ENCODE data around the gene SNX13.

GRCh38 chr7:17912536-17913235, 27.6 kb downstream of the SNX13 start:
- TF ChIP-seq CTCF (IDR thresholded peaks at IDR 0.05; ENCODE audit: poor library complexity) (no peak), EZH2phosphoT487 (IDR thresholded peaks at IDR 0.05; ENCODE audit: low read depth, severe bottlenecking, unreplicated experiment) (no peak)

Measured in hepatocyte (in vitro differentiated cells).